GM12865 (cell line): ENCODE results near the gene CCDC9B.

Experiments
- DNase-seq: peaks from one replicate; pipeline ENCODE4 v3.0.0; 2010; ENCODE audit warnings: low read depth
- H3K4me3 ChIP-seq: 2 replicates; pipeline ENCODE4 v1.5.1; 2011; ENCODE audit warnings: mild to moderate bottlenecking, low read depth, low read length, control low read depth
- TF ChIP-seq, protein P1 (sequence below): IDR thresholded peaks from 2 replicates; pipeline ENCODE4 v1.5.1; 2011; ENCODE audit warnings: low read length, control low read depth, low read depth, inconsistent platforms; ENCODE audit not compliant: insufficient read depth; ENCODE audit errors: missing control alignments

Gene CCDC9B

DNA sequence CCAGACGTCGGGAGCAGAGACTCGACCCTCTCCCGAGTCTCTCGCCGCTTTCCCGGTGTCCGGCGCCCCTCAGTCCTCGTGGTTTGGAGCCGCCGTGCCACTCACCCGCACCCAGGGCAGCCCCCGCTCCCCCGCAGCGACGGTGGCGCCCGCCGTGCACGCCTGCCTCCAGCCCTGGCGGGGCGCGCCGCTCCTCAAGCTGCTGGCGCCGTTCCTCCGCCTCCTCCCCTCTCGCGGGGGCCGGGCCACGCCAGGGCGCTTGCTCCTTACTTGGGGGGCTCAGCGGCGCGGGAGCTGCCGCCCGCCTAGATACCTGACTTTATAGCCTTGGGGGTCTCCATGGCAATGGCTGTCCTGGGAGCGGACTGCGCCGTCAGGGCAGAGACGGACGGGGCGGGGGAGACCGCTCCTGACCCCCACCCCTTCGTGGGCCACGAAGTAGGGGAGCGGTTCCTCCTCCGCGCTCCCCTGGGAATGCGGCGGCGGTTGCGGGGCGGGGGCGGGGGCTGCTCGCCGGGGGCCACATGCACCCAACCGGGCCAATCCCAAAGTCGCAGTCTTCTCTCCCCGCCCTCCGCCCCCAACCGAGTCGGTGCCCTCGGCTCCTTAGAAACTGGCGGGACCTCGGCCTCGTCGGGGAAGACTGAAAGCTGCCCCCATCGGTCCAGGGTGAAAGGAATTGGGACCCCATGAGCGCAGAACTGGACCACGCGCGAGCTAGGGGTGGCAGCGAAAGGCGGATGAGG, 57.7 kb downstream of the CCDC9B start, which contains the start of gene ANKRD63:
Gene ANKRD63 (minus strand): TSS at position 196 of the 746 bp plus-strand sequence. CDS start 478 bp downstream, outside the sequence.
- DNase-seq: no peak
- TF ChIP-seq, protein P1, sequence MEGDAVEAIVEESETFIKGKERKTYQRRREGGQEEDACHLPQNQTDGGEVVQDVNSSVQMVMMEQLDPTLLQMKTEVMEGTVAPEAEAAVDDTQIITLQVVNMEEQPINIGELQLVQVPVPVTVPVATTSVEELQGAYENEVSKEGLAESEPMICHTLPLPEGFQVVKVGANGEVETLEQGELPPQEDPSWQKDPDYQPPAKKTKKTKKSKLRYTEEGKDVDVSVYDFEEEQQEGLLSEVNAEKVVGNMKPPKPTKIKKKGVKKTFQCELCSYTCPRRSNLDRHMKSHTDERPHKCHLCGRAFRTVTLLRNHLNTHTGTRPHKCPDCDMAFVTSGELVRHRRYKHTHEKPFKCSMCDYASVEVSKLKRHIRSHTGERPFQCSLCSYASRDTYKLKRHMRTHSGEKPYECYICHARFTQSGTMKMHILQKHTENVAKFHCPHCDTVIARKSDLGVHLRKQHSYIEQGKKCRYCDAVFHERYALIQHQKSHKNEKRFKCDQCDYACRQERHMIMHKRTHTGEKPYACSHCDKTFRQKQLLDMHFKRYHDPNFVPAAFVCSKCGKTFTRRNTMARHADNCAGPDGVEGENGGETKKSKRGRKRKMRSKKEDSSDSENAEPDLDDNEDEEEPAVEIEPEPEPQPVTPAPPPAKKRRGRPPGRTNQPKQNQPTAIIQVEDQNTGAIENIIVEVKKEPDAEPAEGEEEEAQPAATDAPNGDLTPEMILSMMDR: no peak
- H3K4me3 ChIP-seq: peak within 1 kb of the TSS; percentile 43

DNA sequence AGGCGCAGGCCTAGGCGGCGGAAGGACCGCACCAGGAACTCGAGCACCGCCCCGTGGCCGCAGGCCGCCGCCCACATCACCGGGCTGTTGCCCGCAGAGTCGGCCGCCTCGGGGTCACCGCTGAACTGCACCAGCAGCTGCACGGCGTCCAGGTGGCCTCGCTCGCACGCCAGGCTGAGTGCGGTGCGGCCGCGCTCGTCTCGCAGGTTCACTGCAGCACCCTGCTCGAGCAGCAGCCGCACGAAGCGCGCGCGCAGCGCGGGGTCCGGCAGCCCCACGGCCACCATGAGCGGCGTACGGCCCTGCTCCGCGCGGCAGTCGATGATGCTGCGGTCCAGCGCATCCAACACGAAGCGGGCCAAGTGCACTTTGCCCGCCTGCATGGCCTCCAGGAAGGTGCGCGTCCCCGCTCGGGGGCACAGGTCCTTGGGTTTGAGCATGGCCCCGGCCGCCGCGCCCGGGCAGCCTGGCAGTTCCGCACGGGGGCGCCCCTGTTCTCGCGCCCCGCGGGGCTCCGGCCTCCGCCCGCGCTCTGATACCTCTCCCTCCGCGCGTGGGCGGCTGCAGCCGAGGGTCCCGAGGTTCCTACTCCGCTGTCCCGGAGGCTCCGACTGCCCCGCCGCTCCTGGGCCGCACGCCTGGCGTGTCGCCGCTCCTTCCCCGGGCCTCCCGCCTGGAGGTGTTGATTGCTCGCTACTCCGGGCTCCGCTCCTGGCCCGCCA, 58.4 kb downstream of the CCDC9B start:
- H3K4me3 ChIP-seq: peak overlapping the region; percentile 43
- TF ChIP-seq, protein P1: peak; percentile 49
- DNase-seq: peak; percentile 38

GRCh38 chr15:40281801-40282146, 59.0 kb downstream of the CCDC9B start:
- TF ChIP-seq, protein P1: no peak
- no peak overlapping the region; the same call in 1 of the 2 replicates for H3K4me3 ChIP-seq
- DNase-seq: no peak
